HS-27A (cell line): Measurements from ENCODE around the gene GCHFR.

ENCODE experiments used
- DNase-seq: peaks from one replicate; pipeline ENCODE4 v3.0.0-alpha.2; 2012; ENCODE audit warnings: low read depth, missing footprints

GCHFR gene

DNA sequence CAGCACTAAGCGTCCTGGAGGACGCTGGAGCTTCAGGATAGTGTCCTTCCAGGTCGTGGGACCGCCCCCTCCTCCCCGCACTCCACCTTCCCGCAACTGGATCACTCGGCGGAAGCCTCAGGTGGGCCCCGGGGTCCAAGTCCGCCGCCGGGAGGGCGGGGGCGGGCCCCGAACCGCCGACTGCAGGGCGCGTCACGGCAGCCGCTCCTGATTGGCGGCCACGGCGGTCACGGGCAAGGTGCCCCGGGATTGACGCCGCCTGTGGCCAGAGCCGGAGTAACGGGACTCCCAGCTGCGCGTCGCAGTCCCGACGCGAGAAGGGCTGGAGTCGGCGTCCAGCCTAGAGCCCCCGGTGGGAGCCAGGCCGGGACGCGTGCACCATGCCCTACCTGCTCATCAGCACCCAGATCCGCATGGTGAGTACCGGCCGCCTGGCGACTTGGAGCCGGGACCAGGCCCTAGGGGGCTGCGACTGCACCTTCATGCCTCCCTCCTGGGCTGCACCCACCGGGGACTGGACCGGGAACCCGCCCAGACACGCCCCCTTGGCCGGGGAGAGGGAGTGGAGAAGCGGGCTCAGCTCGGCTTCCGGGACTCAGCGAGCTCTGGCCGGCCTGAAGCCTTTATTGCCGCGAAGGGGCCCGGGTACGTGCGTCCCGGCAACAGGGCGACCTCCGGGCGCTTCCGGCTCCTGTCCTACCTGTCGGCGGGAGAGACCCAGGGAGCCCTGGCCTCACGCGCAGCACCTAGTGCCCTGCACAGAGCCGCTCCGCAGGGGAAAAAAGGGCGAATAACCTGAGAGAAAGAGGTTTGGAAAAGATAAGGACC is at the start of gene GCHFR:
Gene GCHFR (plus strand): TSS at position 268 of the 828 bp plus-strand sequence. CDS start 113 bp downstream, at position 381.
- peak; percentile 42 for DNase-seq

GRCh38 chr15:40714144-40714543 is 49.7 kb upstream of the GCHFR start:
- no peak for DNase-seq

DNA sequence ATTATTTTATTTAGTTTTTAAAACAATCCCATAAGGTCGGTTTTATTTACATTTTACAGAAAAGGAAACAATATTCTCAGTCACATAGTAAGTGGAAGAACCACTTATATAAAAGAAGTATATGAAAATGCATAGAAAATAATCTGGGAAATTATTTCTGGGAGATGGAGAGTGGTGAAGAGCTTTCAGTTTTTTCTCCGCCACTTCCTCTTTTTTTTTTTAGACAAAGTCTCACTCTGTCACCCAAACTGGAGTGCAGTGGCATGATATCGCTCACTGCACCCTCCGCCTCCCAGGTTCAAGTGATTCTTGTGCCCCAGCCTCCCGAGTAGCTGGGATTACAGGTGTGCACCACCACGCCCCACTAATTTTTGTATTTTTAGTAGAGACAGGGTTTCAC is 47.7 kb upstream of the GCHFR start:
- no peak for DNase-seq

- DNase-seq: no peak
These were observed 42.2 kb upstream of the GCHFR start for GRCh38 chr15:40721701-40722100.

DNA sequence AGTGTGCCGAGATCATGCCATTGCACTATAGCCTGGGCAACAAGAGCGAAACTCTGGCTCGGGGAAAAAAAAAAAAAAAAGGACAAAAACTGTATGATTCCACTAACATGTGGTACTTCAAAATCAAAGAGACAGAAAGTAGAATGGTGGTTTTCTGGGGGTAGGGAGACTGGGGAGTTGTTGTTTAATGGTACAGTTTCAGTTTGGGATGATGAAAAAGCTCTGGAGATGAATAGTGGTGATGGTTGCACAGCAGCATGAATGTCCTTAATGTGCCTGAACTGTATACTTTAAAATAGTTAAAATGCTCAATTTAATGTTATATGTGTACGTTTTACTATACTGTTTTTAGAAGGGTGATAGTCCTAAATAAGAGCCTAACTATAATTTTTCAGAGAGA is 41.5 kb upstream of the GCHFR start:
- no peak for DNase-seq

DNA sequence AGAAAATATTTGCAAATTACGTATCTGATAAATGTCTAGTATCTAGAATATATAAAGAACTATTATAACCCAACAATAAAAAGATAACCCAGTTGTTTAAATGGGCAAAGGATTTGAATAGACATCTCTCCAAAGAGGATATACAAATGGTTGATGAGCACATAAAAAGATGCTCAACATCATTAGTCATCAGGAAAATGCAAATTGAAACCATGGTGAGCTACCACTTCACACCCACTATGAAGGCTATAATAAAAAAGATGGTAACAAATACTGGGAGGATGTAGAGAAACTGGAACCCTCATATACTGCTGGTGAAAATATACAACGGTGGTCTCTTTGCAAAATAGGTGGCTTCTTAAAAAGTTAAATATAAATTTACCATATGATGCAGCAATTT is 40.9 kb upstream of the GCHFR start:
- DNase-seq: no peak

GRCh38 chr15:40723919-40724318 is 39.9 kb upstream of the GCHFR start:
- DNase-seq: no peak

DNA sequence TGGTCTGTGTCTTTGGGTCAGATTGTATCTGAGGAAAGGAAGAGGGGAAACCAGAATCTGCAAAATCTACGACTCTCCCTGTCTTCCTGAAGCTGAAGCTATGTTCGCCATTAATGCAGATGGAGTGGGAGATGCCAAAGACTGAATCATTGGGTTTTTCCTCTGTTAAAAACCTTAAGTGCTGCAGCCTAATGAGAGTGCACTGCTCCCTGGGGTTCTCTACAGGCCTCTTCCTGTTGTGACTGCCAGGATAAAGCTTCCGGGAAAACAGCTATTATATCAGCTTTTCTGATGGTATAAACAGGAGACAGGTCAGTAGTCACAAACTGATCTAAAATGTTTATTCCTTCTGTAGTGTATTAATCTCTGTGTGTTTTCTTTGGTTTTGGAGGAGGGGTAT is 32.8 kb upstream of the GCHFR start:
- DNase-seq: no peak

DNA sequence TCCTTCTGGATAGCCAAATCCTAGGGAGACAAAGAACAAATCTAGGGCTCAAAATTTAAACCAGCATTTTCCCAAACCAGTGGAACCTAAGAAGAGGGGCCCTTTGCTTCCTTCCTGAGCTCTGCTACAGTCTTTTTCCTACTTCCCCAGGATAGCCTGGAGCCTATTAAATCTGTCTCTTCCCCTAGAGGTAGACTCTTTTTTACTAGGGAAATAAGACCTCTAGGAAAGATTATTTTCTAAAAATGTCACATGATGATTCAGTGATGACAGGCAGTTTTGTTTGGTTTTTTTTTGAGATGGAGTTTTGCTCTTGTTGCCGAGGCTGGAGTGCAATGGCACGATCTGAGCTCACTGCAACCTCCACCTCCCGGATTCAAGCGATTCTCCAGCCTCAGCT is 27.3 kb upstream of the GCHFR start:
- no peak for DNase-seq

DNA sequence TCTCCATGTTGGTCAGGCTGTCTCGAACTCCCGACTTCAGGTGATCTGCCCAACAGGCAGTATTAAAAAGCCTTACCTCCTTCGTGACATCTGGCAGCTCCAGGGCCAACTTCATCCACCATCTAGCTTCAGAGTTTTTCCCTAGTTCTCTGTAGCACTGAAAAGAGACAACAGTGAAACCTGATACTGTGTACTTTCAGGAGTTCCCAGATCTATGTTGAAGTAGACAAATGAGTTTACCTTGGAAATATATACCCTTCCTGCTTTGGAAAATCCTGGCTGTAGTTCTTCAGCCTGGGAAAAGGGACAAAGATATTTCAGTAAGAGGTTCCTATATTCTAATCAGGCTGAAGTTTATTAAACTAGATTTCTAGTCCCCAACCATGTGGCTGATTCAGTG is 26.8 kb upstream of the GCHFR start:
- DNase-seq: no peak

- no peak for DNase-seq
These were observed 24.8 kb upstream of the GCHFR start for GRCh38 chr15:40739047-40739446.

DNA sequence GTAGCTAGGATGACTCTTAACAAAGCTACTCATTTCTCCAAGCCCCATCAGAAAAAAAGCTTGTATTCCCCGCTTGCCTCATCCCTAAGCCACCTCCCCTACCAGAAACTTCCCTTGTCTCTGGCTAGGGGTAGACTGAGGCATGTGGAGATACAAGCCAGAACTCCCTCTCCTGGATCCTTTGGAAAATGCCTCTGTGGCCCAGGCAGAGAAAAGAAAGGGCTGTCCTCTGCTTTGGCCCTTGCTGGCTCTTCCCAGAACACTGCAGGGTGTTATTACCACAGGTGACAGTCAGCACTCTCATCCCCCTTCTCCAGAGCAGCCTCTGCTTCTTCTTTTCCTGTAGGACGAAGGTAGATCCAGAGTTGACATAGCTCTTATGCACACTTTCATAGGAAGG is 24.0 kb upstream of the GCHFR start:
- no peak for DNase-seq

DNA sequence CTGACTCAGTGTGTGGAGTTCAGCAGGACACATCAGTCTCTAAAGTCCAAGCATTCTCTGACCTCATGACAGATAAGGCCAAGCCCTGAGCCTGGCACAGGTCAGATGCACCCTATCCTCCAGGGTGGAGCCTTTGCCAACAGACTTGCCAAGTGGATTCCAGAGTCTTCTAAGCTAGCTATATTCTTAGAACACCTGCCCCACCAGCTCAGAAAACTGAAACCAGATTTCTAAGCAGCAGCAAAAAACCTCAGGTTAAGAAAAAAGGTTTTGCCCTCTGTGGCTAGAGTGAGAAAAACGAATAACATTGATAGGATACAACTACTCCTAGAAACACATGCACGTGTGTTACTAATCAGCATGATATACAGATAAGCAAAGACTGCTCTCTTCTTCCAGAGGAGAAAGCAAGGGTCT is 20.4 kb upstream of the GCHFR start:
- no peak for DNase-seq

DNA sequence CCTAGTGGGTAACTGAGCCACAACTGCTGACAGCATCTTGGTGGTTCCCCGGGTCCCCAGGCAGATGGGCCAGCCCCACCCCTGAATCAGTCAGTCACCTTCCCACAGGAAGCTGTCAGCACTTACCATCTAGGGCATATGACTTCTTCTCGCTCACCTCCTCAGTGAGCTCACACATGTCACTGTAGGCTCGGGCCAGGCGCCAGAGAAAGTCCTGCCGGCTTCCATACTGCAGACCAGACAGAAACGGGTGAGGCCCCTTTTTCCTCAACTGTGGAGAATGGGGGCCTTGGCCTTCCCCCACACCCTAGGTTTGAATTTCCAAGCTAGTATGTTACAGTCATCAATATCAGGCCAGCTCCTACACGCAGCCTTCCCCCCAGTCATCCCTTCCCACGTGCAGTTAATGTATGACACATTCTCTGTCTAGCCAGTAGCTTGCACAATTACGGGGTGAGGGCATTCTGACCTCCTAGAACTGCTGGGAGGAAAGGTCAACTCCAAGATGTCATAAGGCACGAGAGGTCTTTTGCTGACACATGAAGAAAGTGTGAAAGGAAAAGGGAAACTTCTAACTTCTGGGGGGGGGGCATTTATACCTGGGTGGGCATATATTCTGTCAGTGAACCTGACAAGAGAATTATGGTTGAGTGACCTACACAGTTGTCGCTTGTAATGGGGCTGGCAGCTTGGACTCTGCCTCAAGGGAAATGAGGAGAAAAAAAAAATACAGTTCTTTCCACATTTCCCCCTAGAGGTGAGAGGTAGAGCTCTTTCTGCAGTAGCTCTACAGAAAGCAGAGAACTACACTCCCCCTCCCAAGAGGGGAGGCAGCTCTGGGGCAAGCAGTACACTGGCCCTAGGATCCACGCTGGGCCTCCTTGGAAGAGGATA is 19.7 kb upstream of the GCHFR start:
- DNase-seq: no peak

DNA sequence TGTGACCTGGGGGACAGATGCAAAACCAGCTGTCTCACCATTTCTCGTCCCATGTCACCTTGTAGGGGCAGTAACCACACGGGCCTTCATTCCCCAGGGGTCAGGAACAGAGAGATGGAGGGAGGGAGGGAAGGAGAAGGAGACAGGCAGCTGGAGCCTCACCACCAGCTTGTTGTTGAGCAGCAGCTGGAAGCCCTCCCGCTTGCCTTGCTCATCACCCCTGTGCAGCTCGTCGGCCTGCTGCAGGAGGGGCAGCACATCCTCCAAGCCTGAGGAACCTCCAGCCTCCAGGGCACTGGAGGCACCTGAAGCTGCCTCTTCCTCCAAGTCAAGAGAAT is 19.1 kb upstream of the GCHFR start:
- DNase-seq: no peak

GRCh38 chr15:40746916-40747418 is 16.9 kb upstream of the GCHFR start:
- no peak for DNase-seq

DNA sequence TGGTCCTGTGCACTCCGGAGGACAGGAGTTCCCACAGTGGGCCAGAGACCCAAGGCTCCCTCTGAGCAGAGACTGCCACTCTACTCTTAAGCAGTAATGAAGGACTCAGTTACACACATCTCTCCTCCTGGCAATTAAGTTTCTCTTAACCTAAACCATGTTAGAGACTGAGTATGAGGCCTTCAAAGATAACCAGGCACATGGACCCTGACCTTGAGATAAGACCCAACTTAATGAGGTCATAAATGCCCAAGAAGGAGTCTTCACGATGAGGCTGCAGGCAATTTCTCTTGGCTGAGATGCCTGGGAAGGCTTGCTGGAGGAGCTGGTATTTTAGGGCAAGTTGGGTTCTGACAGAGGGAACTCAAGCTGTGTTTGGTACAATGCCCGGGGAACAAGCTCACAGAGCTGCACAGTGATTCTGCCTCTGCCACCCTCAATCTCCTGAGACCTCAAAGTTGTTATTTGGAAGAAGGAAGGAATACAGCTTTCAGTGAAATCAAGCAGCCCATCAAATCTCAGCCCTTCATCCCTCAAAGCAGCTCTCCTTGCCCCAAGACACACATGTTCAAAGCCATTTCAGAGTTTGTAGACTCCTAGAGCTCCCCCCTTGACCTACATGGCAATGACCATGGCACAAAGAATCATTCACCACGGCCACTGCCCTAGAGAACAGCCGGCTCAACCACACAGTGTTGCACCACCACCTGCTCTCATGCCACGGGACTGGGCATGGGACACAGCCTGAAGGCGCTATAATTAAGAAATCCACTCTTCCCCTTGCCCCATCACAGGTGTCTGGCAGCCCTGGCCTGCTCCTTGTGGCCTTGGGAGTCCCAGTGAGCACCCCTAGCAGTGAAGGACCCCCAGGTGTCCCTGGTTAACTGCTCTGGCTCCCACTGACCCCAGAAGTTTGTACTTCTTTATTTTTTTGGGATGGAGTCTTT is 15.9 kb upstream of the GCHFR start:
- no peak for DNase-seq

DNA sequence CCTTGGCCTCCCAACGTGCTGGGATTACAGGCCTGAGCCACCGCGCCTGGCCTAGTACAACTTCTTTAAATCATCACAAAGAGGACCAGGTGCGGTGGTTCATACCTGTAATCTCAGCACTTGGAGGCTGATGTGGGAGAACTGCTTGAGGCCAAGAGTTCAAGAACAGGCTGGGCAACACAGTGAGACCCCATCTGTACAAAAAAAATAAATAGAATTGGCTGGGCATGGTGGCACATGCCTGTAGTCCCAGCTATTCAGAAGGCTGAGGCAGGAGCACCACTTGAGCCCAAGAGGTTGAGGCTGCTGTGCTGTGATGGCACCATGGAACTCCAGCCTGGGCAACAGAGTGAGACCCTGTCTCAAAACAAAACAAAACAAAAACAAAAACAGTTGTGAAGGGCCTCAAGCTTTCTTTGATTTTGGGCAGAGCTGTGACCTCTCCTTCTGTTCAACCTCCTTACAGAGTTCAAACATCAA is 14.7 kb upstream of the GCHFR start:
- DNase-seq: no peak

DNA sequence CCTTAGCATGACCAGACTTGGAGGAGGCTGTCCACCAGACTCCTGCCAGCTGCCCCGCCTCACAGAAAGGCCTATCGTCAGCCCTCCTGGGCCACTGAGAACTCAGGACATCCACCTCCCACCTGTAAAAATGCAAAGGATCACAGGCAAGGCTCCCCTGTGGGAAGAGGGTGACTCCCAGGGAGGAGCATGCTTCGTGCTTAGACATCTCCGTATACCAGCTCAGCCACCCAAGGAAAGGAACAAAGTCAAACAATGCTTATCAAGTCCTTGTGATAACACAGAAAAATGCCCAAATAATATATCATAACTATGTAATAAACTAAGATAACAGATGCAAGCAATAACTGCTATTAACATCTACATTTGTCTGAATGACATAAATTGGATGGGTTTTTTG is 13.0 kb upstream of the GCHFR start:
- DNase-seq: no peak

GRCh38 chr15:40751745-40752144 is 12.1 kb upstream of the GCHFR start:
- no peak for DNase-seq

DNA sequence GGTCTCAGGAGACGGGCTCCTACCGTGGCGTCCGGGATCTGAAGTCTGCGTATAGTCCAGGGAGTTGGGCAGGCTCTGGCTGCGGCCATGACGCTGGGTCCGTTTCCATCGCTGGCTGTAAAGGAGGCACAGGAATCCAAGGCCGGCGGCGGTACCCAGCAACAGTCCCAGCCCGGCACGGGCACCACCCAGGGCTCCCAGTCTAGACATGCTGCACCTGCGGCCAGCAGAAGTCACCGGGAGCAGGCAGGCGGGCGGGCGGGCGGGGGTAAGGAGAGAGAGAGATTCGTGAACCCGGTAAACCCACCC is 9.3 kb upstream of the GCHFR start:
- DNase-seq: no peak
